Epithelial cell of esophagus (primary cell): ENCODE data around the gene FARSB.

Experiments
- DNase-seq: peaks from one replicate; pipeline ENCODE4 v3.0.0; 2010; ENCODE audit warnings: low read depth
- H3K4me3 ChIP-seq: 2 replicates; pipeline ENCODE4 v1.5.1; 2011; ENCODE audit warnings: mild to moderate bottlenecking, low read length, control low read depth
- CTCF ChIP-seq: IDR thresholded peaks from 2 replicates; pipeline ENCODE4 v1.5.1; 2011; ENCODE audit warnings: low read depth, mild to moderate bottlenecking, low read length, control low read depth, inconsistent platforms; ENCODE audit not compliant: insufficient read depth; ENCODE audit errors: missing control alignments

FARSB gene

GRCh38 chr2:222608081-222608480 lies 47.8 kb downstream of the FARSB start:
- no peak for TF ChIP-seq CTCF
- no peak for DNase-seq
- H3K4me3 ChIP-seq: no peak overlapping the region

GRCh38 chr2:222606306-222606705 lies 49.6 kb downstream of the FARSB start:
- TF ChIP-seq CTCF: no peak
- H3K4me3 ChIP-seq: no peak overlapping the region
- no peak for DNase-seq

GRCh38 chr2:222604749-222605515 lies 51.0 kb downstream of the FARSB start:
- no peak for DNase-seq
- H3K4me3 ChIP-seq: no peak overlapping the region
- no peak for TF ChIP-seq CTCF

GRCh38 chr2:222603501-222603900 lies 52.4 kb downstream of the FARSB start:
- TF ChIP-seq CTCF: no peak

GRCh38 chr2:222598611-222599010 lies 57.3 kb downstream of the FARSB start:
- no peak for DNase-seq
- no peak for TF ChIP-seq CTCF
- H3K4me3 ChIP-seq: no peak overlapping the region

More at GRCh38 chr2:222603501-222603900, 52.4 kb downstream of the FARSB start:
- DNase-seq: no peak
- no peak overlapping the region for H3K4me3 ChIP-seq

GRCh38 chr2:222595581-222595980 lies 60.3 kb downstream of the FARSB start:
- DNase-seq: no peak
- H3K4me3 ChIP-seq: no peak overlapping the region
- TF ChIP-seq CTCF: no peak

GRCh38 chr2:222594679-222595078 lies 61.2 kb downstream of the FARSB start:
- H3K4me3 ChIP-seq: no peak overlapping the region
- DNase-seq: peak; percentile 72
- no peak for TF ChIP-seq CTCF
